KMS-11 (cell line): ENCODE results near the gene GLMP.
"Not testable (repeated sequence)": the region's sequence is repeated elsewhere in the genome, so short reads cannot be mapped to it uniquely, and the experiment has no call there.

Experiments used
- H2AFZ ChIP-seq: fragments of 200-600 bp; sonication (generic); 2 replicates; pipeline ENCODE4 v1.6.1; 2016; ENCODE audit warnings: antibody characterized with exemption, mixed run types, low read depth
- H3K27ac ChIP-seq: fragments of 200-600 bp; sonication (generic); 2 replicates; pipeline ENCODE4 v1.6.1; 2016; ENCODE audit warnings: mild to moderate bottlenecking, mixed run types
- H3K27me3 ChIP-seq: fragments of 200-600 bp; sonication (generic); 2 replicates; pipeline ENCODE4 v1.6.1; 2017; ENCODE audit warnings: mild to moderate bottlenecking, low read depth, mixed run types, moderate library complexity; ENCODE audit not compliant: insufficient read depth
- H3K36me3 ChIP-seq: fragments of 200-600 bp; sonication (generic); 2 replicates; pipeline ENCODE4 v1.6.1; 2017; ENCODE audit warnings: mild to moderate bottlenecking, mixed run types; ENCODE audit not compliant: insufficient read depth
- H3K4me1 ChIP-seq: fragments of 200-600 bp; sonication (generic); 2 replicates; pipeline ENCODE4 v1.6.1; 2016; ENCODE audit warnings: mild to moderate bottlenecking, low read depth, mixed run types; ENCODE audit not compliant: poor library complexity, severe bottlenecking
- H3K4me2 ChIP-seq: fragments of 200-600 bp; sonication (generic); 2 replicates; pipeline ENCODE4 v1.7.0; 2016; ENCODE audit warnings: mild to moderate bottlenecking, mixed run types
- H3K4me3 ChIP-seq: fragments of 200-600 bp; sonication (generic); IDR thresholded peaks from 2 replicates; pipeline ENCODE4 v1.6.1; 2017; ENCODE audit warnings: low read depth, low read length, mixed read lengths; ENCODE audit not compliant: insufficient read depth
- H3K79me2 ChIP-seq: fragments of 200-600 bp; sonication (generic); 2 replicates; pipeline ENCODE4 v1.6.1; 2016; ENCODE audit warnings: low read depth, mixed run types; ENCODE audit not compliant: insufficient read depth
- H3K9ac ChIP-seq: fragments of 200-600 bp; sonication (generic); 2 replicates; pipeline ENCODE4 v1.6.1; 2016; ENCODE audit warnings: mild to moderate bottlenecking, mixed run types
- H4K20me1 ChIP-seq: fragments of 200-600 bp; sonication (generic); 2 replicates; pipeline ENCODE4 v1.6.1; 2016; ENCODE audit warnings: mild to moderate bottlenecking, mixed run types; ENCODE audit not compliant: insufficient read depth
- CTCF ChIP-seq: fragments of 200-600 bp; sonication (generic); conservative IDR thresholded peaks from 2 replicates; pipeline ENCODE4 v1.6.1; 2017; ENCODE audit warnings: low read depth, mild to moderate bottlenecking, antibody characterized with exemption, low read length, moderate library complexity, mixed read lengths

The GLMP gene

GRCh38 chr1:156337888-156338179 is 42.4 kb upstream of the GLMP start:
- H3K36me3 ChIP-seq: peaks cover 37% of the 10 kb centered on the region; the same call in 1 of the 2 replicates
- peak overlapping the region; percentile 47 for H2AFZ ChIP-seq
- peak overlapping the region; percentile 79 for H3K27ac ChIP-seq
- peaks cover 50% of the 10 kb centered on the region for H3K79me2 ChIP-seq
- H3K4me1 ChIP-seq: peaks cover 24% of the 10 kb centered on the region
- peaks cover 22% of the 10 kb centered on the region for H4K20me1 ChIP-seq
- peak overlapping the region; percentile 79 for H3K4me2 ChIP-seq
- H3K27me3 ChIP-seq: no peaks in the 10 kb centered on the region
- TF ChIP-seq CTCF: no peak; the same call in 1 of the 2 replicates
- peak overlapping the region; percentile 65 for H3K9ac ChIP-seq
- peak overlapping the region; percentile 100 for H3K4me3 ChIP-seq

GRCh38 chr1:156337052-156337887 is 41.8 kb upstream of the GLMP start:
- no peak for TF ChIP-seq CTCF
- H3K36me3 ChIP-seq: peaks cover 43% of the 10 kb centered on the region

DNA sequence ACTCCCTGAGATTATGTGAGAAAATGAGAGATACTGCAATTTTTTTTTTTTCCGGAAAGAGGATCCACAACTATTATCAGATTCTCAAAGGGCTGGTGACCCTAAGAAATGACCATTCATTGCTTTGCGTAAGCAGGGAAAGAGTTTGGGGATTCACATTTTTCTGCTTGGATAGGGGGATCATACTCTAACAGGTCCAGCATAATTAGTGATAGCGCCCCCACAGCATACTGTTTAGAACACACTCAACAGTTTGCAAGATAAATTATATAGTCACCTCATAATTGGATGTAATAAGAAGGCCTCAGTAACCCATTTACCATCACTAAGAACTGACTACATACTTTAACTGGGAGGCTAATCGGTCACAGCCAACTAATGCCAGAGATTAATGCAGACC is 40.8 kb upstream of the GLMP start:
- Histone ChIP-seq H3K27me3 (no peaks in the 10 kb centered on the region), H3K27ac (no peak overlapping the region), H3K9ac (no peak overlapping the region), H3K4me2 (peak overlapping the region; percentile 79), H4K20me1 (peaks cover 22% of the 10 kb centered on the region), H3K4me3 (peak overlapping the region; percentile 4), H3K36me3 (peaks cover 48% of the 10 kb centered on the region), H2AFZ (no peak overlapping the region), H3K4me1 (peaks cover 24% of the 10 kb centered on the region), H3K79me2 (peaks cover 61% of the 10 kb centered on the region)
- peak; percentile 63 for TF ChIP-seq CTCF

More at GRCh38 chr1:156337052-156337887, 41.8 kb upstream of the GLMP start:
- Histone ChIP-seq H3K27ac (peak overlapping the region; percentile 79), H3K4me1 (peaks cover 24% of the 10 kb centered on the region), H3K9ac (peak overlapping the region; percentile 65), H3K4me2 (peak overlapping the region; percentile 79), H2AFZ (peak overlapping the region; percentile 47), H3K79me2 (peaks cover 56% of the 10 kb centered on the region), H3K4me3 (peak overlapping the region; percentile 100), H3K27me3 (no peaks in the 10 kb centered on the region), H4K20me1 (peaks cover 22% of the 10 kb centered on the region)

- H3K9ac ChIP-seq, H3K4me1 ChIP-seq, H3K4me3 ChIP-seq, H2AFZ ChIP-seq, H3K27ac ChIP-seq, H3K4me2 ChIP-seq, H3K27me3 ChIP-seq: not testable (repeated sequence)
- H3K36me3 ChIP-seq: peaks cover 78% of the 10 kb centered on the region; the same call in 1 of the 2 replicates
- H4K20me1 ChIP-seq: peaks cover 12% of the 10 kb centered on the region; the same call in 1 of the 2 replicates
- peaks cover 48% of the 10 kb centered on the region; the same call in 1 of the 2 replicates for H3K79me2 ChIP-seq
Measured at GRCh38 chr1:156323179-156323578, 27.7 kb upstream of the GLMP start.

- no peak for TF ChIP-seq CTCF
- H3K9ac ChIP-seq: no peak overlapping the region
- peaks cover 41% of the 10 kb centered on the region; the same call in 1 of the 2 replicates for H3K79me2 ChIP-seq
- no peak overlapping the region for H3K4me3 ChIP-seq
- peaks cover 12% of the 10 kb centered on the region; the same call in 1 of the 2 replicates for H4K20me1 ChIP-seq
- no peak overlapping the region for H3K27ac ChIP-seq
- no peak overlapping the region for H3K4me2 ChIP-seq
- no peak overlapping the region for H2AFZ ChIP-seq
- H3K27me3 ChIP-seq: no peaks in the 10 kb centered on the region
- H3K4me1 ChIP-seq: no peaks in the 10 kb centered on the region
- H3K36me3 ChIP-seq: peaks cover 94% of the 10 kb centered on the region; the same call in 1 of the 2 replicates
Measured at GRCh38 chr1:156320560-156320959, 25.1 kb upstream of the GLMP start.
